ENCODE measurements around the gene DNAH12.

DNA sequence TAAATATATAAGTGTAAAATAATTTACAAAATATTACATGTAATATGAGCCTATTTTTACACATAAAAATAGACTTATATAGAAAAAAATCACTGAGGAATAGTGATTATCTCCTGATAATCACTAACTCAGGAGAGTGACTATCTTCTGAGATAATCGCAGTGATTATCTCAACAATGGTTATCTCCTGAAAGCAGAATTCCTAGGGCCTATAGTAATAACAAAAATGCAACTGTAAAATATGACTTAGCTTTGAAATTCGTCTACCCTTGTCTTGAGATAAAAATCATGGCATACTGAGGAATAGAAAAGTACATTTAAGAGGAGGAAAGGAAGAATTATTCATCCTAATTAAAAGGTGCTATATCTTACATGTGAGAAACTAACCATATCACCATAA is 134.7 kb downstream of the DNAH12 start:
- TF ChIP-seq, protein P1, sequence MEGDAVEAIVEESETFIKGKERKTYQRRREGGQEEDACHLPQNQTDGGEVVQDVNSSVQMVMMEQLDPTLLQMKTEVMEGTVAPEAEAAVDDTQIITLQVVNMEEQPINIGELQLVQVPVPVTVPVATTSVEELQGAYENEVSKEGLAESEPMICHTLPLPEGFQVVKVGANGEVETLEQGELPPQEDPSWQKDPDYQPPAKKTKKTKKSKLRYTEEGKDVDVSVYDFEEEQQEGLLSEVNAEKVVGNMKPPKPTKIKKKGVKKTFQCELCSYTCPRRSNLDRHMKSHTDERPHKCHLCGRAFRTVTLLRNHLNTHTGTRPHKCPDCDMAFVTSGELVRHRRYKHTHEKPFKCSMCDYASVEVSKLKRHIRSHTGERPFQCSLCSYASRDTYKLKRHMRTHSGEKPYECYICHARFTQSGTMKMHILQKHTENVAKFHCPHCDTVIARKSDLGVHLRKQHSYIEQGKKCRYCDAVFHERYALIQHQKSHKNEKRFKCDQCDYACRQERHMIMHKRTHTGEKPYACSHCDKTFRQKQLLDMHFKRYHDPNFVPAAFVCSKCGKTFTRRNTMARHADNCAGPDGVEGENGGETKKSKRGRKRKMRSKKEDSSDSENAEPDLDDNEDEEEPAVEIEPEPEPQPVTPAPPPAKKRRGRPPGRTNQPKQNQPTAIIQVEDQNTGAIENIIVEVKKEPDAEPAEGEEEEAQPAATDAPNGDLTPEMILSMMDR (IDR thresholded peaks at IDR 0.05; ENCODE audit: low read depth, low read length): no peak
- no peak for TF ChIP-seq EZH2phosphoT487 (IDR thresholded peaks at IDR 0.05; ENCODE audit: low read depth)
